Keratinocyte (primary cell): Measurements from ENCODE around the gene RAB1B. TPM values are rescaled to one million over a fixed set of nuclear protein-coding genes. Genes with fewer than 3 reads are reported as not detected.

ENCODE experiments used
- DNase-seq: peaks from one replicate; pipeline ENCODE4 v3.0.0-alpha.2; 2011; ENCODE audit warnings: low read depth, missing footprints, low spot score
- FAIRE-seq: peaks from 2 replicates; lab custom pipeline; 2011; peaks lifted over from hg19 to GRCh38; lab: Jason Lieb, UNC
- H2AFZ ChIP-seq: 2 replicates; pipeline ENCODE4 v1.6.0; 2012; ENCODE audit warnings: low read length, control low read depth, inconsistent platforms; ENCODE audit not compliant: control insufficient read depth
- H3K27ac ChIP-seq: 2 replicates; pipeline ENCODE4 v1.5.1; 2011; ENCODE audit warnings: low read length; ENCODE audit not compliant: control insufficient read depth, insufficient read depth
- H3K27me3 ChIP-seq: 3 replicates; pipeline ENCODE4 v1.6.0; 2011; ENCODE audit warnings: low read length; ENCODE audit not compliant: control insufficient read depth, insufficient read depth; ENCODE audit errors: extremely low read depth
- H3K36me3 ChIP-seq, 2 experiments: 2 replicates in 1 of 2; 3 replicates in 1 of 2; pipeline ENCODE4 v1.5.1; 2011; ENCODE audit warnings: low read length in 2 of 2, mild to moderate bottlenecking in 1 of 2; ENCODE audit not compliant: control insufficient read depth in 2 of 2, insufficient read depth in 2 of 2; ENCODE audit errors: extremely low read depth in 1 of 2
- H3K4me1 ChIP-seq: 3 replicates; pipeline ENCODE4 v1.5.1; 2011; ENCODE audit warnings: low read length; ENCODE audit not compliant: control insufficient read depth, insufficient read depth; ENCODE audit errors: extremely low read depth
- H3K4me2 ChIP-seq: 3 replicates; pipeline ENCODE4 v1.6.0; 2011; ENCODE audit warnings: low read depth, low read length; ENCODE audit not compliant: control insufficient read depth, insufficient read depth; ENCODE audit errors: extremely low read depth
- H3K4me3 ChIP-seq, 3 experiments: fragments of 200-600 bp in 1 of 3; sonication (generic) in 1 of 3; 2 replicates in 2 of 3; 3 replicates in 1 of 3; pipeline ENCODE4 v1.5.1; 2011 to 2016; ENCODE audit warnings: low read length in 3 of 3, mild to moderate bottlenecking in 3 of 3, control low read depth in 2 of 3, inconsistent platforms in 1 of 3, low read depth in 1 of 3, mixed read lengths in 1 of 3, mixed run types in 1 of 3, moderate library complexity in 1 of 3; ENCODE audit not compliant: control insufficient read depth in 2 of 3, insufficient read depth in 2 of 3; ENCODE audit errors: extremely low read depth in 1 of 3
- H3K79me2 ChIP-seq: 2 replicates; pipeline ENCODE4 v1.6.0; 2012; ENCODE audit warnings: low read length; ENCODE audit not compliant: control insufficient read depth, insufficient read depth
- H3K9ac ChIP-seq: 3 replicates; pipeline ENCODE4 v1.6.0; 2011; ENCODE audit warnings: low read length; ENCODE audit not compliant: control insufficient read depth, insufficient read depth; ENCODE audit errors: extremely low read depth
- H3K9me1 ChIP-seq: 3 replicates; pipeline ENCODE4 v1.6.0; 2011; ENCODE audit warnings: low read length; ENCODE audit not compliant: control insufficient read depth, insufficient read depth; ENCODE audit errors: extremely low read depth
- H3K9me3 ChIP-seq: 2 replicates; pipeline ENCODE4 v1.5.1; 2012; ENCODE audit warnings: low read depth, low read length; ENCODE audit not compliant: control insufficient read depth
- H4K20me1 ChIP-seq: 3 replicates; pipeline ENCODE4 v1.6.0; 2011; ENCODE audit warnings: low read length; ENCODE audit not compliant: control insufficient read depth, insufficient read depth; ENCODE audit errors: extremely low read depth
- CTCF ChIP-seq, 3 experiments: IDR thresholded peaks in 1 of 3; conservative IDR thresholded peaks in 1 of 3; optimal IDR thresholded peaks in 1 of 3; 2 replicates in 2 of 3; 3 replicates in 1 of 3; pipeline versions ENCODE3 to v1.5.1; 2011; ENCODE audit warnings: low read length in 3 of 3, mild to moderate bottlenecking in 3 of 3, moderate library complexity in 2 of 3, control low read depth in 1 of 3, inconsistent platforms in 1 of 3; ENCODE audit not compliant: insufficient read depth in 2 of 3; ENCODE audit errors: extremely low read depth in 1 of 3
- EZH2 ChIP-seq: IDR thresholded peaks from one replicate; pipeline ENCODE4 v1.6.1; 2012; ENCODE audit warnings: inconsistent platforms, mild to moderate bottlenecking, low read length, moderate library complexity
- dilution Hi-C: fragments of 300-500 bp; cut with MboI; formaldehyde crosslinking; loops from one replicate; pipeline ENCODE4 v1.7.0; 2020; ENCODE audit warnings: low sequenced_read_pairs; ENCODE audit not compliant: extremely low pct_ligation_motif_present
- polyA plus RNA-seq, 5 experiments: library from polyadenylated mRNA; depleted of rRNA in 3 of 5; stranded (reverse) in 3 of 5; stranded (forward) in 1 of 5; unstranded in 1 of 5; fragments of >200 nt; gene quantifications; 1 replicate in 1 of 5; 2 replicates in 3 of 5; 3 replicates in 1 of 5; pipeline versions ENCODE4 v1.2.1 to v1.2.3, GENCODE V29; 2011 to 2012; ENCODE audit warnings: missing spikeins in 2 of 5, low read depth in 1 of 5, low replicate concordance in 1 of 5

The RAB1B gene
- polyA plus RNA-seq, 1 donor (not counting 4 experiments of a cell fraction or from before 2014, with no cell fraction given), result 133 TPM

- no peak overlapping the region for H3K9ac ChIP-seq
- H3K27me3 ChIP-seq, result no peaks in the 10 kb centered on the region
- H3K9me1 ChIP-seq, result no peaks in the 10 kb centered on the region
- no peaks in the 10 kb centered on the region for H3K79me2 ChIP-seq
- no peak for TF ChIP-seq EZH2
- TF ChIP-seq CTCF (optimal IDR thresholded peaks at IDR 0.05 in 1 of 3, IDR thresholded peaks at IDR 0.05 in 1 of 3, conservative IDR thresholded peaks at IDR 0.05 in 1 of 3; ENCODE audit: extremely low read depth in 1 of 3, insufficient read depth in 2 of 3, low read length in 3 of 3), result no peak
- dilution Hi-C loops, result no loop called here
- H3K36me3 ChIP-seq, result peaks cover 16 to 45% of the 10 kb centered on the region in 2 experiments
- DNase-seq (no peak), FAIRE-seq (no peak)
- no peaks in the 10 kb centered on the region for H4K20me1 ChIP-seq
- H3K27ac ChIP-seq, result no peak overlapping the region
- no peak overlapping the region for H3K4me2 ChIP-seq
- no peak overlapping the region for H3K4me3 ChIP-seq
- no peaks in the 10 kb centered on the region for H3K4me1 ChIP-seq
- no peaks in the 10 kb centered on the region for H3K9me3 ChIP-seq
- no peak overlapping the region for H2AFZ ChIP-seq
Measured at GRCh38 chr11:66231561-66231960, 36.9 kb upstream of the RAB1B start.

GRCh38 chr11:66232769-66233168 is 35.7 kb upstream of the RAB1B start:
- TF ChIP-seq CTCF (optimal IDR thresholded peaks at IDR 0.05 in 1 of 3, IDR thresholded peaks at IDR 0.05 in 1 of 3, conservative IDR thresholded peaks at IDR 0.05 in 1 of 3; ENCODE audit: extremely low read depth in 1 of 3, insufficient read depth in 2 of 3, low read length in 3 of 3) (no peak), EZH2 (no peak)
- Histone ChIP-seq H3K79me2 (no peaks in the 10 kb centered on the region), H3K4me3 (no peak overlapping the region), H3K4me2 (no peak overlapping the region), H3K27ac (no peak overlapping the region), H3K9me1 (no peaks in the 10 kb centered on the region), H2AFZ (no peak overlapping the region), H4K20me1 (no peaks in the 10 kb centered on the region), H3K9ac (no peak overlapping the region), H3K36me3 (peaks cover 16 to 43% of the 10 kb centered on the region in 2 experiments), H3K27me3 (no peaks in the 10 kb centered on the region), H3K9me3 (no peaks in the 10 kb centered on the region), H3K4me1 (no peaks in the 10 kb centered on the region)
- dilution Hi-C loops, result no loop called here
- DNase-seq (no peak), FAIRE-seq (no peak)
